GM18907 (cell line): ENCODE measurements around the gene GAS6.

Experiments used
- ATAC-seq: cut with Tn5 transposase; IDR thresholded peaks from one replicate; pipeline ENCODE4 v1.9.1; 2021; ENCODE audit warnings: mild to moderate bottlenecking, moderate library complexity; ENCODE audit not compliant: unreplicated experiment

The GAS6 gene

DNA sequence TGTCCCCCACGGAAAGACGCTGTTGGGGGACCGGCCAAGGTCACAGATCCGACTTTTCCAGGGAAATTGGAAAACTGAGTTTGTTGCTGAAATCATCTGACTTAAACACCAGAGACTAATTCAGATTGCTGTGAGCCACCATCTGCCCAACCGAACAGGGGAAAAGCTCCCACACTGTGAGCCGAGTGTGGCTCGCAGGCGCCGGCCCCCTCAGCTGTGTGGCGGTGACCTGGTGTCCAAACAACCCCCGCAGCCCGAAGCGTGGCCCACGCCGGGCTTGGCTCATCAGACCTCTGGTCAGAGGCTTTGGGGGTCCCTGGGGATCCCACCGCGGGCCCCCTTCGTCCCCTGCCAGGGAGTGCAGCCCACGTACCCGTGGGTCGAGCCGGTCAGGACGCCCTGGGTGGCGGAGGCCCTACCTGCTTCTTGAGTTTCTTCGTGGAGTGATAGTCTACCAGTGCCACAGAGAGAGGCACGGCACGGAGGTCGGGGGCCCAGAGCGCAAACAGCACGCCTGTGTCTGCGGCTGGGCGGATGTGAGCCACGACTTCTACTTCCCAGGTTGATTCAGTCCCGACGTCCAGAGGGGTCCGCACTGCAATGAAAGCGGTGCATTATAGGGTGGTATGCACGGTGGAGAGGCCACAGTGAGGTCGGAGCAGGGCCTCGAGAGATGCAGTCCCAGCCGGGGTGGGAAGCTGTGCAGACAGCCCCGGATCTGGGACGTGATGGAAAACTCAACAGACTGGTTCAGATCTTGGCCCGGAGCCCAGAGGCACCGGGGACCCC, 40.7 kb downstream of the GAS6 start:
- ATAC-seq: no peak

GRCh38 chr13:113822266-113822665, 41.6 kb downstream of the GAS6 start:
- no peak for ATAC-seq

GRCh38 chr13:113821847-113822246, 42.0 kb downstream of the GAS6 start:
- ATAC-seq: no peak

DNA sequence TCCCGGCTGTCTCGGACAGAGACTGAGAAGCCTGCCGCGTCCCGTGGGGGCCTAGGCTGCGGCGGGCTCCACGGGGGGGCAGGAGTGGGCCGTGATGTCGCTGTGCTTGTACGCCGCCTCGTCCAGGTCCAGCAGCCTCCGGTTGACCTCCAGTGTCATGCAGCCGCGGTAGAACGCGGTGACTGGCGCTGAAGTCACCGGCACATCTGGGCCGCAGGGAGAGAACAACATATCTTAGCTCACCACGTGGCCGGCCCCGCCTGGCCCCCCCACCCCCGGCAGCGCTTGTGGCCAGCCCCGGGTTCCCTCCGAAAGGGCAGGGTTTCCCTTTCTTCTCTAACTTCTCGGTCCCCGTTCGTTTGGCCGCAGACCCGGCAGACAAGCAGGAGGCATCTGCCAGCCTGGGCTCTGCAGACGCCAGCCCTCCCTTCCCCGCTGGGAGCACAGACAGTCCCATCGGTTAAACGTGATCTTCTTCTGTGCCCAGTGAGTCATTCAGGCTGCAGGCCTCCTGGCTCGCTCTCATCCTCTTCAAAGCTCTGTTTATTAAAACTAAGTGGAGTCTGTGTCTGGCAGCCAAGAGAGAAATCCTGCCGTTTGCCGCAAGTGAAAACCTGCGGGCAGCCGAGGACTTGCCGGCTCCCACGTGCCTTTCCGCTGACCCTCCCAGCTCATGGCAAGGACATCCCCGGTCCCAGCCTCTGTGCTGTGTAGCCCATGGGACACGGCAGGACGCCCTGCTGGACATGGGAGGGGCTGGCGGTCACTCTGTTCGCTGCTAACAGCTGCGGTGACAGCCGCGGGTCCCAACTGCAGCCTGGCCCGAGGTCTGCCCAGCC, 42.8 kb downstream of the GAS6 start:
- ATAC-seq: no peak

DNA sequence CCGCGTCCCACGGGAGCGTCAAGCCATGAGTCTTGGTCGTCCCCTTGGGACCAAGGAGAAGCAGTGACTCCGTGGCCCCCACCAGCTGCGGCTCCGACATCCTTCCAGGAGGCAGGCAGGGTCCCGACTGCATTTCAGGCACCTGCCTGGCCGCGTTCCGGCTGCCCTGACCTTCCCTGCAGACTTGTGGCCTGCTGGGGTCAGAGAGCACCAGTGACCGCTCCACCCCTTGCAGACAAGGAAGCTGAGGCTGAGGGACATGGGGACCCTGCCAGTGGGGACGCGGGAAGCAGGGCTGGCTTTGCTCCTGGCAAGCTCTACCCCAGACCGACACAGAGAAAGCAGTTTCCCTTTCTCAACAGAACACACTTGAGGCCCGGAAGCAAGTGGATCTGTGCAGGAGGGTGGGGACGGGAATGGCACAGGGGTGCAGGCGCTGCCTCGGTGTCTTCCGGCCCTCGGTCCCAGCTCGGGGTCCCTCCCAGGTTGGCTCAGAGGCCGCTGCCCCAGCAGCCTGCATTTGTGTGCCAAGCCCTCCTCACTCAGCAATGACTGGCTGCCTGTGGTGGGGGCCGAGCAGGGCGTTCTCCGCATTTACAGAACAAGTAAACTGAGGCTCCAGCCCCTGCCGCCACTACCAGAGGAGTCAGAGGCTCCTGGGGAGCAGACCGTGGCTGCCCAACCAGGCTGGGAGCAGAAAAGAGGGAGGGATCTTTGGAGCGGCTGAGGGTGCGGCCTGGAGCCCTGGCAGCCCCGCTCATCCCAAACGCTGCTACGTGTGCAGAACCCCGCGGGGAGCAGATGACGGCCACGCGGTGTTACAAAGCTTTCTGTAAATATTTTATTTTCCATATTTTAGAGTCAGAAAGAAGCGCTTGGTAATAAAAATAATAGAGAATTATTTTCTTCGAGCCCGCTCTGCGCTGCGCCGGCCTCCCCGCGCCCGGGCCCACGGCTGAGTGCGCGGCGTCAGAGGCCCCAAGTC, 43.9 kb downstream of the GAS6 start:
- ATAC-seq: no peak

- ATAC-seq: no peak
Measured at GRCh38 chr13:113819341-113819730, 44.5 kb downstream of the GAS6 start.

DNA sequence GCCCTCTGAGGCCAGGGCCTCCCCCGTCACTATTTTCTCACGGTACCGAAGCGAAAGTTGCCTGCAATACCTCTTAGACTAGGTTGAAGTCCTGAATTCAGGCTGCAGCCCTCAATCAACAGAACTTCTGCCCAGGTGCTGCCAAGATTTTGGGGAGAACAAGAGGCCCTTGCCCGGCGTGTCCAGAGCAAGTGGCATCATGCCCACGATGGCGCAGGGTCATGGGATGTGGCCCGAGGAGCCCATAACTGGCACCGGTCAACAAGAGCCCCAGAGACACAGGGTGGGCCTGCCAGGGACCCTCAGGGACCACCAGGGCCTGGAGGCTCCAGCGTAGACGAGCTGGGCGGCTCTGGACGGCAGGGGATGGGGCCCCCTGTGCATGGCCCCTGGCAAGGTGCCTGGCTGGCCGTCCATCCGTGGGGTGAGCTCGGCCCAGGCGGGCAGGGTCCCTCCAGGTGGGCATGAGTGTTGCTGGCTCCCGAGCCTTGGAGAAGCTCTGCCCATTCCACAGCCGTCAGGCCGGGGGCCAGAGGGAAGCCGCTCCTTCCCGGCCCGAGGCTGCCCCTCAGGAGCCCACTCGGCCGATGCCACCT, 45.1 kb downstream of the GAS6 start:
- ATAC-seq: no peak

DNA sequence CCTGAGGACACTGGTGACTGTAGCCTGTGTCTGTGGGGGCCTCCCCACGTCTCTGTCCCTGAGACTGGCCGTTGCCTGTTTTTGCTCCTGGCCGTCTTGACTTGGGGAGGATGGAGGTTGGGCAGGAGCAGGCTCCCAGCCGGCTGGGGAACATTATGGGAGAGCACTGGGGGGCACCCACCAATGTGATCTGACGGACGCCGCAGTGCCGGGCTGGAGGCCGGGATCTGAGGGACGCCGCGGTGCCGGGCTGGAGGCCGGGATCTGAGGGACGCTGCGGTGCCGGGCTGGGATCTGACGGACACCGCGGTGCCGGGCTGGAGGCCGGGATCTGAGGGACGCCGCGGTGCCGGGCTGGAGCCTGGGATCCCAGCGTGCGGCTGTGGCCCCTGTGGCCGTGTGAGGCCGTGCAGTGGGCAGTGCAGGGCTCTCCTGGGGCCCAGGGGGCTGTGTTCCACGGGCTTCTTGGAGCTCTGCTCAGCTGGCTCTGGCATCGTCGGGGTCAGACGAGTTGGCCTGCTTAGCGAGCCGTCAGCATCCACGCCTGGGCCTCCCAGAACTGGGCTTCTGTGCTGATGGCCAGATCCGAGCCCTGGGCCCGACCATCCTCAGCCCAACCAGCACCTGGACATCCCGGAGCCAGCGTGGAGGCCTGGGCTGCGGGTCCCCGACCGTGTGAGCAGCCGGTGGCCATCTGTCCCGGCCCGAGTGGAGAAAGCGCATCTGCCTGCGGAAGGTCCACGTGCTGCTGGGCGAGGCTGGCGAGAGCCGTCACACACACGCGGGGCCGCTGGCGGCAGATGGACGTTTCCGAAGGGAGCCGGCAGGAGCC, 45.8 kb downstream of the GAS6 start:
- ATAC-seq: no peak

DNA sequence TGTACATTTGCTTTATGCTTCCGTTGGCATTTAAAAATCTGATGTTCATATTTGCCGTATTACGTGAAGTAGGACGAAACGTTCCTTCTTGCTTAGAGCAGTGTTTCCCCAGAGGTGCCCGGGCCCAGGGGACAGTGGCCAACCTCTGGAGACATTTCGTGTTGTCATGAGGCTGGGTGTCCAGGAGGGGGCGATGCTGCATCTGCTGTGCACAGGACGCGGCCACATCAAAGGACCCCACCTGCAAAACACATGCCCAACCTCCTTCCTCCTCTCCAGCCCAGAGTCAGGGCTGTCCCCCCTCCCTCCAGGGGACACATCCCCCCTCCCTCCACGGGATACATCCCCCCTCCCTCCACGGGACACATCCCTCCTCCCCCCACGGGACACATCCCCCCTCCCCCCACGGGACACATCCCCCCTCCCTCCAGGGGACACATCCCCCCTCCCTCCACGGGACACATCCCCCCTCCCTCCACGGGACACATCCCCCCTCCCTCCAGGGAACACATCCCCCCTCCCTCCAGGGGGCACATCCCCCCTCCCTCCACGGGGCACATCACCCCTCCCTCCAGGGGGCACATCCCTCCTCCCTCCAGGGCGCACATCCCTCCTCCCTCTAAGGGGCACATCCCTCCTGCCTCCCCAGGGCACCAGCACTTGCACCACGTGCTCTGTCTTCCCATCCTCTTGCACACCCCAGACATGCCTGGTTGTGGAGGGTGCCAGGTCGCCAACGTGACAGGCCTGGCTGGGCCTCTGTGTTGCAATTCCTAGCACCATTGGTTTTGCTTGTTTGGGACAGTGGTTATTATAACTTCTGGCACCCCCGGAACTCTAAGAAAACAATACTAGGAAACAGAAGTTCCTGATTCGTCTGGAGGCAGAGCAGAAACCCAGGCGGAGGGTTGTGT, 46.7 kb downstream of the GAS6 start:
- ATAC-seq: no peak

GRCh38 chr13:113816254-113816929, 47.5 kb downstream of the GAS6 start:
- no peak for ATAC-seq

DNA sequence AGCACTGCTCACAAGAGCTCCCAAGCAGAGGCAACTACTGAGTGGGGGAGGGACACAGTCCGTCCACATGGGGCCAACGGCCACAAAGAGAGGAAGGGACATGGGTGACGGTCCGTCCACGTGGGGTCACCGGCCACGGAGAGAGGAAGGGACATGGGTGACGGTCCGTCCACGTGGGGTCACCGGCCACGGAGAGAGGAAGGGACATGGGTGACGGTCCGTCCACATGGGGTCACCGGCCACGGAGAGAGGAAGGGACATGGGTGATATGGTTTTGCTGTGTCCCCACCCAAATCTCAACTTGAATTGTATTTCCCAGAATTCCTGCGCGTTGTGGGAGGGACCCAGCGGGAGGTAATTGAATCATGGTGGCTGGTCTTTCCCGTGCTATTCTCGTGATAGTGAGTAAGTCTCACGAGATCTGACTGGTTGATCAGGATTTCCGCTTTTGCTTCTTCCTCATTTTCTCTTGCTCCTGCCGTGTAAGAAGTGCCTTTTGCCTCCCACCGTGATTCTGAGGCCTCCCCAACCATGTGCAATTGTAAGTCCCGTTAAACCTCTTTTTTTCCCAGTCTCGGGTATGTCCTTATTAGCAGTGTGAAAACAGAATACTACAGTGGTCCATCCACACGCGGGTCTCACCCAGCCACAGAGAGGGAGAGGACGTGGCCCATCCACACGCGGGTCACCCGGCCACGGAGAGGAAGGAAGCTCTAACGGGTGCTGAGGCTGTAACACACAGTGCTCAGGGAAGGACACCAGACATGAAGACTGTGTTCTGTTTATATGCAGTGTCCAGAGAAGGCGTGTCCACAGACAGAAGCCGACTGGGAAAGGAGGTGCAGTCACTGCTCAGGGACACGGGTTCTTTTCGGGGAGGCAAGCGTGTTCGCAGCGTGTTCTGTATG, 48.5 kb downstream of the GAS6 start:
- ATAC-seq: peak; percentile 44

DNA sequence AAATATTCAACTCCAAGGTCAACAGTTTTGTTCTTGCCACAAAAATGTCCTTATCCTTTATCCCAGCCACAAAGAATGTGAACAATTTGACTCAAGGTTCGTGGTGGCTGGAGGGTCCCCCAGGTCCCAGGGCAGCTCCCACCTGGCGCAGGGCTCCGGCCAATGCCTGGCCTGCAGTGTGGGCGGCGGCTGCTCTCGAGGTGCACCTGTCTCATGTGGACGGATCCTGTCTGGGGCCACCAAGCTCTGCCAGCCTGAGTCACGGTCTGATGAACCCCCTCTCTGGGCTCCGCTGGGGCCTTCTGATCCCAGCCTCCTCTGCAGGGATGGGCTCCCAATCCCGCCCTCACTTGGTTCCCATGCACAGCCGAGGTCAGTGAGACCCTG, 49.4 kb downstream of the GAS6 start:
- ATAC-seq: no peak

DNA sequence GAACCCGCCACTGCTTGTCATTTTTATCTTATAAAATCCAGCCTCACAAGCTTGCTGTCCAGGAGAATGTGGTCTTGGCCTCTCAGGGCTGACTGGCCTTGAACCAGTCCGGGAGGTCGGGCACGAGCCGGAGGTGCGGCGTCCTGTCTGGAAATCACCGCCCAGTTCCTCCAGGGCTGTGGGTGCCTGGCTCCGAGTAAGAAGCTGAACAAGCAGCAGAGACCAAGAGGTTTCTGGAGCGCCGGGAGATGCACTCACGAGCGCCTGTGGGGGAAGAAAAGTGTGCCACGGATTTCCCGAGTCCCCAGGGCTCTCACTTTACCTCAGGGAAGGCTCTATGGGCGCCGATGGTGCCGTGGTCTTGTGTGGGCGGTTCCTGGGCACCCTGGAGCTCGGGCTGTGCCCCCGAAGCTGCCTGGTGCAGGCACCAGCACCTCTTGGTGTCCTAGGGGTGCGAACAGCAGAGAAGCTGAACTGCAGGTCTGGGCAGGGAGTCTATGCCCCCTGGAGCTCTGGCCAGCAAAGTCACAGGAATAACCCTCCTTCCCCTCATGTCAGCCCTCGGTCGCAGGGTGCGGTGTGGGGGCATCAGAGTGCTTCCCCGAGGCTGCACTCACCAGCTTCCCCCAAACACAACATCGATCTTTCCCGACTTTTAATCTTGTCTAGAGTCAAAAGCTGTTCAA, 50.0 kb downstream of the GAS6 start:
- ATAC-seq: no peak

GRCh38 chr13:113813070-113813748, 50.7 kb downstream of the GAS6 start:
- ATAC-seq: no peak

- ATAC-seq: no peak
Measured at GRCh38 chr13:113812178-113813040, 51.5 kb downstream of the GAS6 start.
